GM19463 (cell line): ENCODE data around the gene SLC16A5.
A peak's percentile ranks its signal among the peaks of the same experiment; 100 is the strongest.
"Not testable (repeated sequence)": the region's sequence is repeated elsewhere in the genome, so short reads cannot be mapped to it uniquely, and the experiment has no call there.

ENCODE experiments used
- ATAC-seq: cut with Tn5 transposase; IDR thresholded peaks from one replicate; pipeline ENCODE4 v1.9.1; 2021; ENCODE audit warnings: mild to moderate bottlenecking, moderate library complexity; ENCODE audit not compliant: unreplicated experiment

SLC16A5 gene

DNA sequence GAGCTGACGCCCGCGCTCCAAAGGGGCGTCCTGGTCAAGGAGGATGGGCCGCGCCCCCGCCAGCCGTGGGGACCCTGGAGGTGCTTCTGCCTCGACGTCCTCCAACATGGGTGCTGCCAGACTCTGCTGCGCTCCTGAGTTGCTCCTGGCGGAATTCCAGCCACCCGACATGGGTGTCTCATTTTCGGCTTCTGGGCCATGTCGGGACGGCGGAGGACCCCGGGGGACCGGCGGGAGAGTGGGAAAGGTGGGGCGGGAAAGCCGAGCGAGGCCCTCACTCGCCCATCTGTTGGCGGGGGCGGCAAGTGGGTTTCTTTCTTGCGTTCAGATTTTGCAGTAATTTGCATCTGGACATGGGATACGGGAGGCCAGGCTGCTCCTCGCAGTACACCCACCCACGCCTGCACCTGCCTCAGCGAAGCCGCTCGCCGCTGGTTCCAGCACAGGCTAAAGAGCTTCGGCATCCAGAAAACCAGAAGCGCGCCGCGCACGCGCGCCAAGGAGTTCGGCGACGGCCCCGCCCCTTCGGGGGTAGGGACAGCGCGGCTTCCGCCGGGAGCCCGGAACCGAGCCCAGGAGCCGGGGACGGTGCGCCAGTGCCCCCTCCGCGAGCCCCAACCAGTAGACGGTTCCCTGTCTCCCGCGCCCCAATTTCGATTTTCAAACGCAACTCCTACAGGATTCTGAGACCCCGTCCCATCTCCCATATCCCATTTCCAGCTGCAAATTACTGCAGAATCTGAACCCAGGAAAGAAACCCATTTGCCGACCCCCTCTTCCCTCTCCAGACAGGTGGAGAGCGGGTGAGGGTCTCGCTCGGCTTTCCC lies 21.9 kb downstream of the SLC16A5 start, which contains the start of gene ARMC7:
TSS of gene ARMC7 (plus strand) at position 563 of the 827 bp plus-strand sequence. CDS start 320 bp downstream, outside the sequence.
- ATAC-seq = peak; percentile 82

- no peak for ATAC-seq
These were observed 22.6 kb downstream of the SLC16A5 start for GRCh38 chr17:75110234-75110937.

DNA sequence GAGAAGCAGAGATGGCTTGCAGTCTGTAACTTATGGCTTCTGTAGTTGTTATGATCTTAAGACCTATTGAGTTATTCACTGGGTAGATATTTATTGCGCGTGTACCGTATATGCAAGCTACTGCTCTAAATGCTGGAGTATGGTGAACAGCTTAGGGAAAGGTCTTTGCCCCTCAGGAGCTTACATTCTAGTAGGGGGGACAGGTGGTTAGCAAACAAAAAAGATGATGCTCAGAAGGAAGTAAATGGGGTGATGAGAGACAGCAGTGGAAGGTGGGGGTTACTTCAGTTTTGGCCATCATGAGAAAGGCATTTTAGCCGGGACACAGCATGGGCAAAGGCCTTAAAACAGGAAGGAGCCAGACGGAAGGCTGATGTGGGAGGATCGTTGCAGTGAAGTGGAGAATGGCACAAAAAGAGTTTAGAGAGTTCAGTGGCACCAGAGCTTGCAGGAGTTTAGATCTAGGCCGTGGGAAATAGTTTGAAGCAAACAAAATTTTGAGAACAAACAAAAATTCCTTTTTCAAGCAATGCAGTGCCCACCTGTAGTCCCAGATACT lies 24.1 kb downstream of the SLC16A5 start:
- ATAC-seq = no peak

- ATAC-seq = no peak
These were observed 26.2 kb downstream of the SLC16A5 start for GRCh38 chr17:75113798-75114551.

DNA sequence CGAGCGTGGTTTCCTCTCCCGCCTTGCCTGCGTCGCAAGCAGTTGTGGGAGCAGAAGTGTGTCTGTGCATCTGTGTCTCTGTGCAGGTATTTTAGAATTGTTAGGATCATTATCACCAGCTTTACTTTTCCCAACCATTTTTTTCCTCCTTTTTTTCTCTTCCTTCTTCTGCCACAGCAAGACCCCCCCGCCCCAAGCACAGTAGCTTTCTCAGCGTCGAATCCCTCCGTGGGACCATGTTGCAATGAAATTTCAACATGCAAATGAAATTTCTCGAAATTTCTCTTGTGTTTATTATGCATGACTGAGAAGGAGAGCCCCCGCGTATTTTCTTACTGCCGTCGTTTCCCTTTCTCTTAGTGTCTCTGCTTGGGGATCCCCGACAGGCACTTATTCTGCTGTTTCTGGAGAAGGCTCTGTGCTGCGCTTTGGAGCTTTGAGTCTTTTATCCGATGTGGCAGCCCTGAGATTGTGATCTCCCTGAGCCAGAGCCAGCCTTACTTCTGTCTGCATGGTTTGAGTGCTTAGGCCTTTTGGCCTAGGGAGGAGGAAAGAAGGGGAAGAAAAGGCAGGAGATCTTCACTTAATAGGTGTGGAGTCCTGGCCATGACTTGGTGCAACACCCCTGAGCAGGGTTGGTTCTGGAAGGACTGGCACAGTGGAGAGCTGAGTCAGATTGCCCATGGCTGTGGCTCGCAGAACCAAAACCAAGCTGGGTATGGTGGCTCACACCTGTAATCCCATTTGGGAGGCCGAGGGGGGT lies 27.0 kb downstream of the SLC16A5 start:
- no peak for ATAC-seq

DNA sequence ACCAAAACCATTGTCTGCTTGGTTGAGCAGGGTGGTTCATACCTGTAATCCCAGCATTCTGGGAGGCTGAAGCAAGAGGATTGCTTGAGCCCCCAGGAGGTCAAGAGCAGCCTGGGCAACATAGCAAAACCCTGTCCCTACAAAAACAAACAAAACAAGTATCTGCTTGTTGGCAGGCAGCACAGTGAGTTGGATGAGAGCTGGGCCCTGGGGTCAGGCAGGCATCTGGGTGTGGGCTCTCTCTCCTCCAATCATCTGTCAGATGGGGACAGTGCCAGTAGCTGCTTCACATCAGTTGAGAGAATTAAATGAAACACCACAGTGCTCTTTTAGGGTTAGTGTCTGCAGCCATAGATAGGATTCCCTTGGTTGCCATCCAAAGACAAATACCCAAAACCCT lies 27.8 kb downstream of the SLC16A5 start:
- no peak for ATAC-seq

DNA sequence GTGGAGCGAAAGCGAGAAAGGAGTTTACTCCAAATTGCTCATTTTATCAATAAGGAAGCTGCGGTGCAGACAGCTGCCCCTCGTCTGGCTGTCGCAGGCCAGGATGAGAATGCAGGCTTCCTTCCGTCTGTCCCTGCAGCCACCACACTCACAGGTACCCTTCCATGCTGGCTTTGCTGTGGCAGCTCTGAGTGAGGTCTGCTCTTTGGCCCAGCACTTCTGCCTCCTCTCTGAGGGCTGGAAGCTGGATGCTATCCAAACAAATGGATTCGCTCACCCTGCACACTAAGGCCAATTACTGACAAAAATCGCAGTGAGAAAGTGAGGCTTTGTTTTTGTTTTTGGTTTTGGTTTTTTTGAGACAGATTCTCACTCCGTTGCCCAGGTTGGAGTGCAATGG lies 29.0 kb downstream of the SLC16A5 start:
- ATAC-seq = no peak

DNA sequence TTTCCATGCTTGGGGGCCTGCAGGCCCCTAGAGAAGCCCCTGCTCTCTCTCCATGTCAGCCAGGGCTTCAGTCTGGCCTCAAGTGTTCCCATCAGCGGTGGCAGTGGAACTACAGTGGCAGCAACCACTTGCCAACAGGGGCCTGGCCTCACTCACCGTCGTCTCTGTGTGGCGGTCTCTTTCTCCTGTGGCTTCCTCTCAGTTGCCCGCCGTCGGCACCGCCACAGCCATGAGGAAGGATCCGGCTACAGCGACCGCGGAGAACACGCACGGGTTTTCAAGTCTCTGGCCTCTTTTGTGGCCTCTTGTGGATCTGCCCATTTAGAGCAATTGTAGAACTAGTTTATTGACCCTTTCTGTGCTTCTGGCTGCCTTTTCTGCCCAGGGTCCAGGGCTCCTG lies 30.6 kb downstream of the SLC16A5 start:
- ATAC-seq = no peak

DNA sequence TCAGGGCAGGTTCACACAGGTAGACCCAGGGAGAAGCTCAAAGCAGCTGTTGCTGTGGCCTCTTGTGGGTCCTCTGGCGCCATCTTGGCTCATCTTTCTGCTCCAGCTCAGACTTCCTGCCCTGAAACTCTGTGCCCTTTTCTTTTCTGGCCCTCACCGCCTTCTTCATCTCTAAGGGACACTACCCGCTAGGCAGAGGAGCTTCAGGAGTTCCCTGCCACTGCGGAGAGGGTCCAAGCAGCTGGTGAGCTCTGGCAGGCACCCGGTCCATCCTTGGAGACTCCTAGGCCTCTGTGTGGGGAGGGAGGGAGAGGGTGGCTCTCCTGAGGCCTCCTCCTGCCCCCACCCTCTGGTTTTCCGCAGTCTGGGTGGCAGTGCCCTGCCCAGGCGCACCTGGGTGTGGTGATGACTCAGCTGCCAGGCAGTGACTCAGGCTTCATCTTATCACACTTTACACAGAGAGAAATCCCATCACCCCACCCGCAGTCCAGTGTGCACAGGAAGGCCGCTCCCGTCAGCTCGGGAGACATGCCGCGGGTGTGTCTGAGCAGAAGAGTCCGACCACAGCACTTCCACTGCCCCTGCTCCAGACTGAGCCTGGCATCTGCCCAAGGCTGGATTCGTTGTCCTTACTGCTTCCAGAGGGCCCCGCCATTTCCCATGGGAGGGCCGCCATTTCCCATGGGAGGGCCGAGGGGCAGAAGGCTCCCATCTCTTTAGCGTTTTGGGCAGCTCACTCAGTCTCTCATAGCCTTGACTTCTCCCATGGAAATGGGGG lies 36.5 kb downstream of the SLC16A5 start:
- ATAC-seq = no peak

DNA sequence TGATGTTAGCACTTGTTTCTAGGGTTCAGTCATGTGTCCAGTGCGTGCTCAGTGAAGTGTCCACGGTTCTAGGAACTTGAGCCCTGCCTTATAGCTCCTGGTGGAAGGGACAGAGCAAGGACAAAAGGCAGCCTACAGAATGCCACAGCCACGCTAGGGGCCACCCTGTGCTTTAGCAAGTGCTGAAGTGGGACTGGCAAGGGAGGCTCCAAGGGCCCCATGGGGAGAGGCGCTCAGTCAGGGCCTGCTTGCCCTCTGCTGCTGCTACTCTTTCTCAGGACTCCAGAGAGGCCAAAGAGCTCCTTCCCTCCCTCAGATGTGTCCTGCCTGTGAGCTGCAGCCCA lies 37.0 kb downstream of the SLC16A5 start:
- ATAC-seq = no peak

GRCh38 chr17:75125984-75126383 lies 38.2 kb downstream of the SLC16A5 start:
- no peak for ATAC-seq

- no peak for ATAC-seq
These were observed 39.2 kb downstream of the SLC16A5 start for GRCh38 chr17:75126954-75127353.

DNA sequence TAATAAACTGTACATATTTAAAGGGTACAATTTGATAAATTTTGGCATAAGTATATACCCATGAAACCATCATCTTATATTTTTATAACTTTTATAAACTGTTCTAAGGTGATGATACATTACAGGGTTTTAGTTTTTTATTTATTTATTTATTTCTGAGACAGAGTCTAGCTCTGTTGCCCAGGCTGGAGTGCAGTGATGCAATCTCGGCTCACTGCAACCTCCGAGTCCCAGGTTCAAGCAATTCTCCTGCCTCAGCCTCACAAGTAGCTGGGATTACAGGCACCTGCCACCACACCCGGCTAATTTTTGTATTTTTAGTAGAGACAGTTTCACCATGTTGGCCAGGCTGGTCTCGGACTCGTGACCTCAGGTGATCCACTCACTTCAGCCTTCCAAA lies 40.2 kb downstream of the SLC16A5 start:
- ATAC-seq = not testable (repeated sequence)

DNA sequence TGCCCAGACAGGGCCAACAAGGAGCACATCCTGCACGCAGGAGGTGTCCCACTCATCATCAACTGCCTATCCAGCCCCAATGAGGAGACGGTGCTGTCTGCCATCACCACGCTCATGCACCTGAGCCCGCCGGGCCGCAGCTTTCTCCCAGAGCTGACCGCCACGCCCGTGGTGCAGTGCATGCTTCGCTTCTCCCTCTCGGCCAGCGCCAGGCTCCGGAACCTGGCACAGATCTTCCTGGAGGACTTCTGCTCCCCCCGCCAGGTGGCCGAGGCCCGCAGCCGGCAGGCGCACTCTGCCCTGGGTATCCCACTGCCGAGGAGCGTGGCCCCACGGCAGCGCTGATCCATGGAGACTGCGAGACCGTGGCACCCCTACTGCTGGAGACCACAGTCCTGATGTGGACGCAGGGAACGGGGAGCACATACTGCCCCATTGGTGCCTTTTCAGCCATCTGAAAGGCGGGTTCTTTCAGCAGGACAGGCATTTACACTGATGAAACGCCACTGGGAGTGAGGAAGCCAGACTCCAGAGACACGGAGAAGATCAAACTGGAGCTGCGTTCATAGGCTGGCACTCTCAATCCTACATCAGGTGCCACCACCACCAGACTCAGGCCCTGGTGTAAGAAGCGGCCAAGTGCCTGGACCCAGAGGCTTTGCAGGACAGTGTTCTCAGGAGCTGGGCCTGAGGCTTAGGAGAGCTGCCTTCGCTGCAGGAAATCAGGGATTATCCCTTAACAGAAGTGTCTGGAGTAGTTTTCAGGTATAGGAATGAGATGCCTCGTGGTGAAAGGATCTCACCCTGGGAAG lies 41.1 kb downstream of the SLC16A5 start:
- ATAC-seq = no peak

DNA sequence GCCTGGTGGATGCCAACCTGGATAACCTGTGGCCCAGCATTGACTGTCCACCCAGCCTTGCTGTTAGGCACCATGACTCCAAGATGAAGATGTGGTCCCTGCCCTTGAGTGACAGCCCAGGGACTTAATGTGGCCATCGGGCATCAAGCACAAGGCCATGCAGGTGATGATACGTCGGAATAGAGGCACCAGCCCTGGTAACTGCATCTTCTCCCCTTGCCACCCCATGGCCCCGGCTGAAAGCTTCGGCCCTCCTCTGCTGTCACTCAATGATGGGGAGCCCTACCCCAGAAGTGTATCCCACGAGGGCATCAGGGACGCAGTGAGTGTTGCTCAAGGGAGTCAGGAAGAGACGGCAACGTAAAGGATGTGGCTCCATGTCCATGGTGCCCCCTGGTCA lies 41.8 kb downstream of the SLC16A5 start:
- no peak for ATAC-seq

- ATAC-seq = no peak
These were observed 42.4 kb downstream of the SLC16A5 start for GRCh38 chr17:75130059-75130631.

DNA sequence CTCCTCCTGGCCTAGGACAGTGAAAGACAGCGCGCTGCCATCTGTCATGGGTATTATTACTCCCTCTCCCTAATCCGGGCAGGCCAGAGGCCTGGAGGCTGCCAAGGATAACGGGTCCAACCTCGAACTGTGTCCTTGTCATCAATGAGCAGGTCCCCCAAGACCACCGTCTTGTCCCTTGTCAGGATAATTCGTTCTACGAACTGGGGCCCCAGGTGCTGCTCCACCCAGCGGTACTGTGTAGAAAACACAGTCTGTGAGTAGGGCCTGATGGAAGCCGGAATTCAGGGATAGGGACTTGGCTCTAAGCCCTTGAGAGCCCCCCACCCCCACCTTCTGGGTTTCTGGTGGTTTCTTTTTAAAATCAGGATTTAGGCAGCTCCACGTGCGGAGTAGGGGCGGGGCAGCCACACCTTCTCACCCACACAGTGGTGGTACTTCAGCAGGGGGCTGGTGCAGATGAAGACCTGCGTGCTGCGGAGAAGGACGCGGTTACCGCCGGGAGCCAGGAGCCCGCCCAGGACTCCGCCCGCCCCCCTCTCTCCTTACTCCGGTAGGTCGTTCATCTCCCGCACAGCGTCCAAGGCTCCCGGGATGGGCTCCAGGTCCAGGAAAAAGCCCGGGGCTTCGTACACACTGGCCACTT lies 43.0 kb downstream of the SLC16A5 start:
- peak; percentile 16 for ATAC-seq
